ENCODE measurements around the gene FEN1. TPM values are rescaled to one million over a fixed set of nuclear protein-coding genes. Genes with fewer than 3 reads are reported as not detected.

The FEN1 gene
- total RNA-seq, 1 donor from 2014 or later, result 15.2 TPM

DNA sequence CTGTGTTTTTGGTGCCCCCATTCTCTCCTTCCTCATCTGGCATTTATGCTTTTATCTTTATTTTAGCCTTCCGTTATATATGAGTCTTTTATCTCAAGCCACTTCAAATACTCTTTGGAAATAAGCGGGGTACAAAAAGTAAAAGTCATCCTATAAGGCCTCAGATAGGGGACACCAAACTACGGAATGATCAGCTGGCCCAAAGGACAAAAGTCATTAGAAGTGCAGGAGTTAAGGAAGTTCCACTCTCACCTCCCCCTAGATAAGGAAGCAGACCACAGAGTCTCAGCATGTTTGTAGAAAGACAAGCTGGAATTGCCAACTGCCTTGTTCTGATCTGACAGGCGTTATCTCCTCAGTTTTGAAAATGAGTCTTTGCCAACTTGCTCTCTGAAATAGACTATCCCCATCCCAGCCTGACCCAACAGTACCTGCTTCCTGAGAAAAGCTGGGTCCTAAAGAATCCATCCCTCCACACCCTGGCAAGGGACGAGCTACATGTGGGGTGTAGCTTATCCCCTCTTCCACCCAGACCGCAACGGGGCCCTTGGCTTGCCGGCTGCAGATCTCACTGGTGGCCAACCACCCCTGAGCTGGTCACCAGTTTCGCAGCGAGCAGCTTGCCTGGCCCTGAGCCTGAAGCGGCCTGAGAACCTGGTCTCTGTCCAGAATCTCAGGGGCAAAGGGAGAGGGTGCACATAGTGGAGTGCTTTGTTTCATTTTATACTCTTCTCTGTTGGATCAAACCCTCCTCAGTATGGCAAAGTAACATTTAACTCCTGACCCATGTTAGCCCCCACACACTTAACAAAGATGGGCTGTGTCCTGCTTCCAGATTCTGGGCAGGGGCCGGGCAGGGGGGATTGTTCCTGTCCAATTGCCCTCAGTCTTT, 49.2 kb downstream of the FEN1 start:
- TF ChIP-seq, protein P1, sequence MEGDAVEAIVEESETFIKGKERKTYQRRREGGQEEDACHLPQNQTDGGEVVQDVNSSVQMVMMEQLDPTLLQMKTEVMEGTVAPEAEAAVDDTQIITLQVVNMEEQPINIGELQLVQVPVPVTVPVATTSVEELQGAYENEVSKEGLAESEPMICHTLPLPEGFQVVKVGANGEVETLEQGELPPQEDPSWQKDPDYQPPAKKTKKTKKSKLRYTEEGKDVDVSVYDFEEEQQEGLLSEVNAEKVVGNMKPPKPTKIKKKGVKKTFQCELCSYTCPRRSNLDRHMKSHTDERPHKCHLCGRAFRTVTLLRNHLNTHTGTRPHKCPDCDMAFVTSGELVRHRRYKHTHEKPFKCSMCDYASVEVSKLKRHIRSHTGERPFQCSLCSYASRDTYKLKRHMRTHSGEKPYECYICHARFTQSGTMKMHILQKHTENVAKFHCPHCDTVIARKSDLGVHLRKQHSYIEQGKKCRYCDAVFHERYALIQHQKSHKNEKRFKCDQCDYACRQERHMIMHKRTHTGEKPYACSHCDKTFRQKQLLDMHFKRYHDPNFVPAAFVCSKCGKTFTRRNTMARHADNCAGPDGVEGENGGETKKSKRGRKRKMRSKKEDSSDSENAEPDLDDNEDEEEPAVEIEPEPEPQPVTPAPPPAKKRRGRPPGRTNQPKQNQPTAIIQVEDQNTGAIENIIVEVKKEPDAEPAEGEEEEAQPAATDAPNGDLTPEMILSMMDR (IDR thresholded peaks at IDR 0.05; ENCODE audit: partially characterized antibody, unreplicated experiment), result no peak
- Mint-ChIP-seq H3K36me3 (ENCODE audit: unreplicated experiment) (peaks cover 17% of the 10 kb centered on the region), H3K4me1 (ENCODE audit: low read depth, unreplicated experiment) (peaks cover 6% of the 10 kb centered on the region), H3K27ac (ENCODE audit: unreplicated experiment) (no peak overlapping the region), H3K9me3 (ENCODE audit: unreplicated experiment) (peaks cover 16% of the 10 kb centered on the region), H3K4me3 (ENCODE audit: unreplicated experiment) (no peak overlapping the region), H3K27me3 (ENCODE audit: unreplicated experiment) (peaks cover 9% of the 10 kb centered on the region)
- no peak for DNase-seq

DNA sequence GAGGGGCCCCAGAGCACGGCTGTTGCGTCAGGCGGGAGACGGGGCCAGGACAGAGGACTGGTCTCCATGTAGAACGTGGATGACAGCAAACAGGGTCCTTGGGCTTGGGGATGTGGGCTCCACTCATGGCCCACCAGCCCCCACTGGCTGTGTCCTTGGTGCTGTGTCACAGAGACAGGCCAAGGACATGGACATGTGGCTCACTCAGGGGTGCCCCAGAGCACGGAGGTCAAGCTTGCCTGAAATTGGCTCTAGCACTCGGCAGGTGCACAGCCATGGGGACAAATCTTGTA, 49.8 kb downstream of the FEN1 start:
- peaks cover 17% of the 10 kb centered on the region for H3K36me3 Mint-ChIP-seq (ENCODE audit: unreplicated experiment)
- H3K4me3 Mint-ChIP-seq (ENCODE audit: unreplicated experiment), result no peak overlapping the region
- H3K27ac Mint-ChIP-seq (ENCODE audit: unreplicated experiment), result no peak overlapping the region
- peaks cover 16% of the 10 kb centered on the region for H3K9me3 Mint-ChIP-seq (ENCODE audit: unreplicated experiment)
- TF ChIP-seq, protein P1 (IDR thresholded peaks at IDR 0.05; ENCODE audit: partially characterized antibody, unreplicated experiment), result no peak
- peaks cover 9% of the 10 kb centered on the region for H3K27me3 Mint-ChIP-seq (ENCODE audit: unreplicated experiment)
- no peak for DNase-seq
- peaks cover 5% of the 10 kb centered on the region for H3K4me1 Mint-ChIP-seq (ENCODE audit: low read depth, unreplicated experiment)

DNA sequence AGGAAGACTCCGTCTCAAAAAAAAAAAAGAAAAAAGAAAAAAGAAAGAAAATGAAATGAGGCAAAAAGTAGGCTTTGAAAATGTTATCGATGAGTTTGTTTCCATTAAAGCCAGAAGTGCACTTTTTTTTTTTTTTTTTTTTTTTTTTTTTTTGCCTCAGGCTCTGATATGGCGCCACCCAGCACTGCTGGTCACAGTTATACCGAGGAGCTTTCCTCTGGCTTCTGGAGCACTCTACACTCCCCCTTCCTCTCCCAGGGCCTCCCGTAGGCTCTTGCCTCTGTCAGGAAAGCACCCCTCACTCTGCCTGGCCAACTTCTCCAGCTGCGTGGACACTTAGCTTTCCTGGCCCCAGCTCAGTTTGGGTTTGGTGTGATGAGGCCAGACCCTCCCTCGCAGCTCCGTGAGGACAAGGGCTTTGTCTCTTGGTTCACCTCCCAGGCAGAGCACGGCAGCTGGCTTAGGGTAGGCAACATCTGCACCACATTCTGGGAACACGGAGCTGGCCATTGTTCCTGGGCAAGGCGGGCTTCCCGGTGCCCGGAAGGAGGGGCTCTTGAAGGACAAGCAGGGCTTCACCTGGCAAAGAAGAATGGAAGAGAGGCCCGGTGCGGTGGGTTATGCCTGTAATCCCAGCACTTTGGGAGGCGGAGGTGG, 52.3 kb downstream of the FEN1 start:
- H3K27me3 Mint-ChIP-seq (ENCODE audit: unreplicated experiment), result peaks cover 2% of the 10 kb centered on the region
- H3K4me1 Mint-ChIP-seq (ENCODE audit: low read depth, unreplicated experiment), result peaks cover 5% of the 10 kb centered on the region
- H3K9me3 Mint-ChIP-seq (ENCODE audit: unreplicated experiment), result peaks cover 11% of the 10 kb centered on the region
- TF ChIP-seq, protein P1 (IDR thresholded peaks at IDR 0.05; ENCODE audit: partially characterized antibody, unreplicated experiment), result no peak
- DNase-seq, result no peak
- no peak overlapping the region for H3K4me3 Mint-ChIP-seq (ENCODE audit: unreplicated experiment)
- peaks cover 12% of the 10 kb centered on the region for H3K36me3 Mint-ChIP-seq (ENCODE audit: unreplicated experiment)
- no peak overlapping the region for H3K27ac Mint-ChIP-seq (ENCODE audit: unreplicated experiment)

DNA sequence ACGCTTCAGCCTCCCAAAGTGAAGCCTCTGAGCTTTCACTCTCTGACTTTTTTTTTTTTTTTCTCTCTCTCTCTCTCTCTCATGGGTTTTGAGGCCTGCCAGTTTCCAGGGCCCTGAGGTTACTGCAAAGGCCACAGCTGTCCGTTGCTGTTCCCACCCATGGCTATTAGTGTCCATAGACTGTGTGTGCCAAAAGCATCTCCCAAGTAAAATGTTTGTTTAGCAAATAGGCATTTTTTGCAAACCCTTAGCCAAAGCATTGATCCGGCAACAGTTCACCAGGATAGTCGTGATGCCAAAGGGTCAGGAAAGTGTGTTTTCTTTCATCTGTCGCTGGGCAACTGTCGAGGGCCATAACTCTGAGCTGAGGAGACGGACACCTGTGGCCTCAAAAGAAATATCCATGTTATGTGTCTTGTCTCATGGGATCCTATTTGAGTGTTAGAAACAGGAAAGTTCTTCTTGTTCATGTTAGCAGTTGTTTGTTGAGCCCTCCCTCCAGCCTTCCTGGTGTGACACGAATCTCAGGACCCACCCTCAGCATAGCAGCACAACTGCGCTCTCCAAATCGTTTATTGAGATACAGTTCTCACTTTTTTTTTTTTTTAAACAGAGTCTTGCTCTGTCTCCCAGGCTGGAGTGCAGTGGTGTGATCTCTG, 53.8 kb downstream of the FEN1 start:
- DNase-seq, result no peak
- Mint-ChIP-seq H3K4me3 (ENCODE audit: unreplicated experiment) (no peak overlapping the region), H3K9me3 (ENCODE audit: unreplicated experiment) (peaks cover 7% of the 10 kb centered on the region), H3K4me1 (ENCODE audit: low read depth, unreplicated experiment) (peaks cover 3% of the 10 kb centered on the region), H3K27ac (ENCODE audit: unreplicated experiment) (peak overlapping the region; percentile 55), H3K36me3 (ENCODE audit: unreplicated experiment) (peaks cover 9% of the 10 kb centered on the region), H3K27me3 (ENCODE audit: unreplicated experiment) (peaks cover 2% of the 10 kb centered on the region)
- TF ChIP-seq, protein P1 (IDR thresholded peaks at IDR 0.05; ENCODE audit: partially characterized antibody, unreplicated experiment), result no peak

Other genes starting within 250 kb of the FEN1 start
- 93.6 TPM for gene SYT7, start 211.8 kb upstream of the FEN1 start, total RNA-seq (ENCODE audit: unreplicated experiment)
- gene DAGLA, start 112.5 kb upstream of the FEN1 start, total RNA-seq (ENCODE audit: unreplicated experiment), result 9.6 TPM
- gene MYRF, start 40.3 kb upstream of the FEN1 start, total RNA-seq (ENCODE audit: unreplicated experiment), result 0.29 TPM
- gene TMEM258, start 312 bp upstream of the FEN1 start, total RNA-seq (ENCODE audit: unreplicated experiment), result 82.7 TPM
- 155 TPM for gene FADS1, start 24.1 kb downstream of the FEN1 start, total RNA-seq (ENCODE audit: unreplicated experiment)
- 701 TPM for gene FADS2, start 35.4 kb downstream of the FEN1 start, total RNA-seq (ENCODE audit: unreplicated experiment)
- 9.7 TPM for gene FADS3, start 98.6 kb downstream of the FEN1 start, total RNA-seq (ENCODE audit: unreplicated experiment)
- 1.3 TPM for gene RAB3IL1, start 124.7 kb downstream of the FEN1 start, total RNA-seq (ENCODE audit: unreplicated experiment)
- 4.6 TPM for gene BEST1, start 157.4 kb downstream of the FEN1 start, total RNA-seq (ENCODE audit: unreplicated experiment)
- gene FTH1, start 174.7 kb downstream of the FEN1 start, total RNA-seq (ENCODE audit: unreplicated experiment), result 885 TPM

Data from glutamatergic neuron (in vitro differentiated cells).